ENCODE data around the gene CROCC2.

Gene CROCC2

GRCh38 chr2:241025639-241026038, 119.5 kb downstream of the CROCC2 start:
- no peak for DNase-seq

DNA sequence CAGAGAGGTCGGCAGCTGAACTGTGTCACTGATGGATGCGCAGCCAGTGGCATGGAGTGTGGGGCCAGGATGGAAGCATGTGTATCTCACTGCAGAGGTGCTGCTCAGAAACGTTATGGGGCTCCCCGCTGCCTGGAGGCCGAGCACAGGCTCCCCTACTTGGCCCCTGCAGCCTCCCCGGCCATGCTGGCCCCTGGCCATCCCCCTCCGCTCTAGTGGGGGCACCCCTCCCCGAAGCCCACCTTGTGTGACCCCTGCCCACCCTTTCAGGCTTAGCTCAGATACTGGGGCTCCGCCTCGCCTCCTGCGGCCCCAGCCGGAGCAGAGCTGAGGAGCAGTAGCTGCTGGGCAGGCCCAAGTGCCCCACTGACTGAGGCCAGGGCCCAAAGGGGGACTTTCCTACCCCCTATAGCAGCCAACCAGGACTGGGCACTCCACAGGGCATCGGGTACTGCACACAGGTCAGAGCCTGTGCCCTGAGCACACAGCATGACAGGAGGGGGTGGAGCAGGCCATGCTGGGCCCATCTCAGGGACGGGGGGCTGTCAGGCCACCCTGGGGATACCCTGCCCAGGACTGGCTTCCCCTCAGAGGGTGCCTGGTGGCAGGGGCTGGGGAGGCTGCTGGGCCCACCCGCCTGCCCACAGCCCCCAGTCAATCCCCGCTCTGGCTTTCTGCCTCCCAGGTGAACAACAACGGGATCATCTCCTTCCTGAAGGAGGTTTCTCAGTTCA, 123.6 kb downstream of the CROCC2 start:
- no peak for DNase-seq

DNA sequence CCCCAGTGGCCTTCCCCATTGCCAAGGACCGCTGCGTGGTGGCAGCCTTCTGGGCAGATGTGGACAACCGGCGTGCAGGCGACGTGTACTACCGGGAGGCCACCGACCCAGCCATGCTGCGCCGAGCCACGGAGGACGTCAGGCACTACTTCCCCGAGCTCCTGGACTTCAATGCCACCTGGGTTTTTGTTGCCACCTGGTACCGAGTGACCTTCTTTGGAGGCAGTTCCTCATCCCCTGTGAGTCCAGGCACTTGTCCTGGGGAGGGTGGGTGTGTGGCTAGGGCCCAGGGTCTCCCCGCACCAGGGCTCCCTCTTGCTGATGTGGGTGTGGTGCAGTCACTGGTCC, 124.2 kb downstream of the CROCC2 start:
- no peak for DNase-seq

DNA sequence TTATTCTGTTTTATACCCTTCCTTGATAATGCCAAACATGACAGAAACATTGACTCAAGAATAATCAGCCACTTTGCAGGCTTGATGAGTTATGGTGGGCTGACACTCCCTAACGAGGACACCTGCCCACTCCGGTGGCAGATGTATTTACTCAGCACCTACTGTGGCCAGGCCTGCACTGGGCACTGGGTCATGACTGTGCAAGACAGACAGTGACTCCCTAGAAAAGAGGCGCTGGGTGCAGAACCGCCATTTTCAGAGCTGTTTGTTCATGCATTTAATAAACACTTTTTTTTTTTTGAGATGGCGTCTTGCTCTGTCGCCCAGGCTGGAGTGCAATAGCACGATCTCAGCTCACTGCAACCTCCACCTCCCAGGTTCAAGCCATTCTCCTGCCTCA, 124.7 kb downstream of the CROCC2 start:
- no peak for DNase-seq

- DNase-seq = no peak
These were observed 125.5 kb downstream of the CROCC2 start for GRCh38 chr2:241031436-241032165.

GRCh38 chr2:241033336-241033987, 127.3 kb downstream of the CROCC2 start:
- DNase-seq = no peak

DNA sequence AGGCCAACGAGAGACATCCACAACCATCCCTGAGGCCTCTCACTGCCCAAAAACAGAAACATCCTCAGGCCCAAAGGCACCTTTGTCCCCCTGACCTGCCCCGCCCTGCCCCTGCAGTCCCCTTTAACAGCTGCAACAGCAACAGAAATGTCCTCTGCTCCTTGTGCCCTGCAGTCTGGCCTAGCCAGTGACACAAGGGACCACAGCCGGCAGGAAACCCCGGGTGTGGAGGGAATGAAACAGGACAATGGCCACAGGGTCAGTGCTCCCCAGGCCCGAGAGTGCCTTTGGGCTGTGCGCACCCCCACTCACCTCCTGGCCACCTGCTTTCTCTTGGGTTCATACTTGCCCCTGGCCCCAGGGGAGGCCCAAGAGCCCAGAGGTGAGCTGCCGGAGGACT, 127.9 kb downstream of the CROCC2 start:
- DNase-seq = no peak

GRCh38 chr2:241034490-241035141, 128.5 kb downstream of the CROCC2 start:
- DNase-seq = no peak

DNA sequence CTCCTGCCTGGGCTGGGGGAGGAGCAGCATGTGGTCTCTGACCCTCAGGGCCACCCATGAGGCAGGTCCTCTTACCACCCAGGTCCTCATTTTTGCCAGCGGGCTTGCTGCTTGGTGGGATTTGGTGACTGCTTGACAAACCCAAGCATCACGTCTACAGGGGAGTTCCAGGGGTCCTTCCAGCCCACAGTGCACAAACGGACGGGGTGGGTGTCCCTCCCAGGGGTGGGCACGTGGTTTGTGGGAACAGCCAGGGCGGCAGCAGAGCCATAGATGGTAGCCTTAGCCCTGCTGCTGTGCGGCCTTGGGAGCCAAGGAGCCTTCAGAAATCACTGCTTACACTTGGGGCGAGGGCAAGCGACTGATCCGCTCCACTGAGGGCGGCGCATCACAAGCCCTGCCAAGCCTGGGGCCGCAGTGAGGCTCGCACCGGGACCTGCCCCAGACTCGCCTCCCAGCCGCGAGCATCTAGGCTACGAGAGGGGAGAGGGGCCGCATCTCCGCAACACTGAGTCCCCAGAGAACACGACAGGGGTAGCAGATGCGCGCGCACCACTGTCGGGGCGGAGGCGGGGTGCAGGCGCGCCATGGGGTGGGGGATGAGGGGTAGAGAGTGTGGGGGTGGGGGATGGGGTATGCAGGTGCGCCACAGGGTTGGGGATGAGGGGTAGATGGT, 129.1 kb downstream of the CROCC2 start:
- peak in 1 of 4 experiments; percentile 64 for DNase-seq

DNA sequence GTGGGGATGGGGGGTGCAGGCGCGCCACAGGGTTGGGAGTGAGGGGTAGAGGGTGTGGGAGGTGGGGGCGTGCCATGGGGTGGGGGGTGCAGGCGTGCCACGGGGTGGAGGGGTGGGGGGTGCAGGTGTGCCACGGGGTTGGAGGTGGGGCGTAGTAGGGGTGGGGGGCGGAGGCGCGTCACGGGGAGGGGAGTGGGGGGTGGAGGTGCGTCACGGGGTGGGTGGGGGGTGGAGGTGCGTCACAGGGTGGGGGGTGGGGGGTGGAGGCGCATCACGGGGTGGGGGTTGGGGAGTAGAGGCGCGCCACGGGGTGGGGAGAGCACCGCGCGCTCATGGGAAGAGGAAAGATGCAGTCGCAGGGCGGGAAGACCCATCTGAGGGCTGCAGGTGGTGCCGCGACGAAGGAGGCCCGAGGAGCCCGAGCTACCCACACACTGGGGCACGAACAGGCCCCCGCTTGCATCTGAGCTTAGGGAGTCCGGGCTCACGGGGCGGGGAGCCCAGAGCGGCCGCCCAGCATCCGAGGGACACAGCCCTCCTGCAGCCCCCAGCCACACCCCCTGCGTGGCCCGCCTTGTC, 129.8 kb downstream of the CROCC2 start:
- DNase-seq = peak in 1 of 4 experiments; percentile 71

DNA sequence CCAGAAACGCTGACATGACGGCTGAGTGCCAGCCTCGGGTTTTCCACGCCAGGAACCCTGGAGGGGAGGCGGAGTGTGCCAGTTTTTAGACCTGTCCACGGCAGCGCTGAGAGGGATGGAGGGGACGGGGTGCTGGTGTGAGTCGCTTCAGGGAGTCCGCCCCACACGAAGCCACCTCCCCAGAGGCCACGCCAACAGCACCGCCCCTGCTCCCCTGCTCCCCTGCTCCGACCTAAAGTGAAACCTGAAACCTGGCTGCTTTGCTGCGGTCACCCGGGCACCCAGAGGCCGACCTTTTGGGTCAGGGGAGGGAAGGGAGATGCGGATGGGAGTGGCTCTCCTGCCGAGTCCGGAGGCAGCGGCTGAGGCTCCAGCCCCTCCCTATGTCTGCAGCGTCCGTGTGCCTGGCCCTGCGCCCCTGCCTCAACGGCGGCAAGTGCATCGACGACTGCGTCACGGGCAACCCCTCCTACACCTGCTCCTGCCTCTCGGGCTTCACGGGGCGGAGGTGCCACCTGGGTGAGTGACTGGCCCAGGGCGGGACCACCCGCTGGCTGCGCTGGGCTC, 130.3 kb downstream of the CROCC2 start:
- peak in 2 of 4 experiments; percentile 41 to 65 for DNase-seq

DNA sequence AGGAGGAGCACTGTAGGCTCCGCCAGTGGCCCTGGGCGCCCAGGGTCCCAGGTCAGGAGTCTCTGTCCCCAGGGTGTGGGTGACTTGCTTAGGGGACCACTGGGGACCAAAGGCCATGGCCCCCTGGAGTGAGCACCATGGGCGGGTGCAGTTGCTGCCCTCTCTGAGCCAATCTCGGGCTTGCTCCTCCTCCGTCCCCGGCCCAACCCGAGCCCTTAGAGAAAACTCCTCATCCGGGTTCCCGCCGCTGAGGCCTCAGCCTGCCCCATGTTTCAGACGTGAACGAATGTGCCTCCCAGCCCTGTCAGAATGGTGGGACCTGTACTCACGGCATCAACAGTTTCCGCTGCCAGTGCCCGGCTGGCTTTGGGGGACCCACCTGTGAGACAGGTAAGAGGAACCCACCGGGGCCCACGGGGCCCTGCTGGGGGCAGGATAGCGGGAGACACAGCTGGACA, 130.9 kb downstream of the CROCC2 start:
- no peak for DNase-seq

DNA sequence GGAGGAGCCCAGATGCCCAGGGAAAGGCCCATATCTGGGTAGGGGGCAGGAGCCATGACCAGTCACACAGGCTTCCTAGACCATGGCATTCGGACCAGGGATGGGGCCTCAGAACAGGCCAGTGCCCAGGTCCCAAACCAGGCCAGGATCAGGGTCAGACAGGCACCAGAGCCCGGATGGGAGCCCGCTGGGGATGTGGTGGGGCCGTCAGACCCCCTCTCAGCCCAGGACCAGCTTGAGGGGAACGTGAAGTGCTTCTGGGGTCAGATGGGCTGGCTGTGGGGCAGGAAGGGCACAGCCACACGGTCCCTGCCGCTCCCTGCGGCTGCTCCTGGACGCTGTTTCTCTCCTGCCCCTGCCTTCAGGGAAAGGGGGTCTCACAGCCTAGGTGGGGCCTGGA, 131.4 kb downstream of the CROCC2 start:
- DNase-seq = no peak

DNA sequence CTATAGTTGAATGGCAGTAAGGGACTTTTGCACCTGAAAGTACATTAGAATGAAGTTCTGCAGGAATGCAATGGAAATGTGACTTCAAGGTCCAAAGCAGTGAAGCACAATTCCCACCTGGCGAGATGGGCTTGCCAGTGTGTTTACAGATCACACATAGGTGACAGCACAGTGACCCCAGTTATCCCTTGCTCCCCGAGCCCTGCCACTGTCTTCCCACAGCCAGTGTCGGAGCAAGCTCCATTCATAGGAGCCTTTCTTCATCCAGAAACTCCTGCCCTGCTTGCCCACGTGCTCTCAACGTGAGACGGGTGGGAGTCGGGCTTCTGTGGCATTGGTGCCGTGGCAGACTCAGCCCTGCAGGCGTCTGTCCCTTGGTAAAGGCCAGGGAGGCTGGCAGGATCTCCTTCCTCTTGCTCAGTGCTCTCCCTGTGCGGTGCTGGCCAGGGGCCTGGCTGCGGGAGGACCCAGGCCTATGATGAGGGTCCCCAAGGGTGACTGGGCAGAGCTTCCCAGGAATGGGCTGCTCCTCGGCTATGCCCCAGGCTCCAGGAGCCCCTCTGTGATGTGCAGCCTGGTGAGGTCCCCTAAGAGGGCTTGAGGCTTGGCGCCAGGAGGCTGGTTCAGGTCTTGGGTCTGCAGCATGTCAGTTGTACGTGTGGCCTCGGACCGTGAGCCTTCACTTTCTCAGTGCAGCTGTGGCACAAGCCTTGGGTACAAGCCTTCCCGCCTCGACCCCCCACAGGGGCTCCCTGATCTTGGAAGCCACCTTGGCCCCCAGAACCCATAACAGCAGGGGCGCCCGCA, 132.4 kb downstream of the CROCC2 start:
- DNase-seq = no peak

DNA sequence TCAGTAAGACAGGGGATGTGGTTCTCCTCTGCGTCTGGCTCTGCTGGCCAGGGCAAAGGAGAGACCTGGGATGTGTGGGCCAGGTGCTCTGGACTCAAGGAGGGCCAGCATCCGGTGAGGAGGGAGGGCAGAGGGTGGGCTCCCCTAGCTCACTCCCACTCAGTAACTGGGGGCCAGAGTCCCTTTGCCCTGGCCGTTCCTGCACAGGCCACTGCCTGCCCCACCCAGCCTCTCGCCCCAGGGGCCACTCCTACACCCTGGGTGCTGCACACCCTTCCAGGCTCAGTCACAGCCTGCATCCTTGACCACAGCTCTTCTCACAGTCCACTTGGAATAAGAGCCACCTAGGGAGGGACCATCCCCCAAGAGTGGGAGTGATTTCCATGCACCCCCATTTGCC, 133.3 kb downstream of the CROCC2 start:
- DNase-seq = no peak

- no peak for DNase-seq
These were observed 134.1 kb downstream of the CROCC2 start for GRCh38 chr2:241040081-241040803.

- no peak for DNase-seq
These were observed 135.5 kb downstream of the CROCC2 start for GRCh38 chr2:241041589-241042158.

Data from activated naive CD4-positive, alpha-beta T cell (primary cell).